ENCODE data around the gene PCK2.

PCK2 gene

GRCh38 chr14:24115422-24116127 is 21.5 kb downstream of the PCK2 start:
- peak overlapping the region; percentile 87 for H3K4me3 ChIP-seq (ENCODE audit: low read length)
- H3K27ac ChIP-seq (ENCODE audit: low read length) = peak overlapping the region; percentile 43; the same call in 1 of the 2 replicates
- H3K9me3 ChIP-seq (replicated peaks; ENCODE audit: insufficient read depth, low read length) = no peaks in the 10 kb centered on the region
- no peak for DNase-seq
- peak overlapping the region; percentile 76 for H3K4me2 ChIP-seq (ENCODE audit: low read depth, low read length)
- H3K4me1 ChIP-seq (ENCODE audit: low read length) = peaks cover 5% of the 10 kb centered on the region
- H4K20me1 ChIP-seq (ENCODE audit: insufficient read depth, low read length) = no peaks in the 10 kb centered on the region
- H3K9me2 ChIP-seq (replicated peaks; ENCODE audit: insufficient read depth, low read length) = no peaks in the 10 kb centered on the region
- TF ChIP-seq EZH2phosphoT487 (IDR thresholded peaks at IDR 0.05; ENCODE audit: low read length) = no peak
- H3K9ac ChIP-seq (ENCODE audit: low read length) = peak overlapping the region; percentile 93
- peaks cover 13% of the 10 kb centered on the region for H3K79me2 ChIP-seq (ENCODE audit: low read length)
- H3K36me3 ChIP-seq (replicated peaks; ENCODE audit: insufficient read depth, low read length) = no peaks in the 10 kb centered on the region
- peaks cover 13% of the 10 kb centered on the region for H3F3A ChIP-seq (ENCODE audit: insufficient read depth, low read length)
- 0 out of 2 replicates have a peak overlapping the region, but pooled peaks have one; percentile 27 for H2AFZ ChIP-seq (ENCODE audit: low read length)
- H3K27me3 ChIP-seq (replicated peaks; ENCODE audit: insufficient read depth, low read length) = no peaks in the 10 kb centered on the region

- DNase-seq = no peak
- no peak overlapping the region for H2AFZ ChIP-seq (ENCODE audit: low read length)
- H3K27me3 ChIP-seq (replicated peaks; ENCODE audit: insufficient read depth, low read length) = no peaks in the 10 kb centered on the region
- no peak overlapping the region for H3K27ac ChIP-seq (ENCODE audit: low read length)
- H4K20me1 ChIP-seq (ENCODE audit: insufficient read depth, low read length) = no peaks in the 10 kb centered on the region
- H3K9me2 ChIP-seq (replicated peaks; ENCODE audit: insufficient read depth, low read length) = no peaks in the 10 kb centered on the region
- H3K4me2 ChIP-seq (ENCODE audit: low read depth, low read length) = peak overlapping the region; percentile 76
- peaks cover 13% of the 10 kb centered on the region for H3K79me2 ChIP-seq (ENCODE audit: low read length)
- H3K4me1 ChIP-seq (ENCODE audit: low read length) = no peaks in the 10 kb centered on the region
- H3F3A ChIP-seq (ENCODE audit: insufficient read depth, low read length) = peaks cover 11% of the 10 kb centered on the region
- H3K36me3 ChIP-seq (replicated peaks; ENCODE audit: insufficient read depth, low read length) = no peaks in the 10 kb centered on the region
- peak overlapping the region; percentile 87; the same call in 1 of the 2 replicates for H3K4me3 ChIP-seq (ENCODE audit: low read length)
- TF ChIP-seq CTCF (IDR thresholded peaks at IDR 0.05; ENCODE audit: low read length) = no peak
- H3K9me3 ChIP-seq (replicated peaks; ENCODE audit: insufficient read depth, low read length) = no peaks in the 10 kb centered on the region
- peak overlapping the region; percentile 93; the same call in 1 of the 2 replicates for H3K9ac ChIP-seq (ENCODE audit: low read length)
Measured at GRCh38 chr14:24116128-24116814, 22.2 kb downstream of the PCK2 start.

GRCh38 chr14:24117179-24117578 is 23.1 kb downstream of the PCK2 start:
- Histone ChIP-seq H3K79me2 (ENCODE audit: low read length) (peaks cover 13% of the 10 kb centered on the region), H3K36me3 (replicated peaks; ENCODE audit: insufficient read depth, low read length) (no peaks in the 10 kb centered on the region), H3K9me3 (replicated peaks; ENCODE audit: insufficient read depth, low read length) (no peaks in the 10 kb centered on the region), H3K27me3 (replicated peaks; ENCODE audit: insufficient read depth, low read length) (no peaks in the 10 kb centered on the region), H3K9me2 (replicated peaks; ENCODE audit: insufficient read depth, low read length) (no peaks in the 10 kb centered on the region), H3K27ac (ENCODE audit: low read length) (no peak overlapping the region), H3K4me2 (ENCODE audit: low read depth, low read length) (no peak overlapping the region), H3K9ac (ENCODE audit: low read length) (no peak overlapping the region), H3F3A (ENCODE audit: insufficient read depth, low read length) (peaks cover 11% of the 10 kb centered on the region), H2AFZ (ENCODE audit: low read length) (no peak overlapping the region), H3K4me3 (ENCODE audit: low read length) (no peak overlapping the region), H4K20me1 (ENCODE audit: insufficient read depth, low read length) (no peaks in the 10 kb centered on the region), H3K4me1 (ENCODE audit: low read length) (no peaks in the 10 kb centered on the region)
- TF ChIP-seq EZH2phosphoT487 (IDR thresholded peaks at IDR 0.05; ENCODE audit: low read length) (no peak), CTCF (IDR thresholded peaks at IDR 0.05; ENCODE audit: low read length) (no peak), EZH2 (optimal IDR thresholded peaks at IDR 0.05; ENCODE audit: low read depth, low read length) (no peak)
- DNase-seq = no peak

- H3K27ac ChIP-seq (ENCODE audit: low read length) = no peak overlapping the region
- H3K4me2 ChIP-seq (ENCODE audit: low read depth, low read length) = no peak overlapping the region
- H3K36me3 ChIP-seq (replicated peaks; ENCODE audit: insufficient read depth, low read length) = no peaks in the 10 kb centered on the region
- no peak overlapping the region for H3K4me3 ChIP-seq (ENCODE audit: low read length)
- DNase-seq = no peak
- H2AFZ ChIP-seq (ENCODE audit: low read length) = no peak overlapping the region
- H4K20me1 ChIP-seq (ENCODE audit: insufficient read depth, low read length) = no peaks in the 10 kb centered on the region
- TF ChIP-seq CTCF (IDR thresholded peaks at IDR 0.05; ENCODE audit: low read length) = no peak
- no peak for TF ChIP-seq EZH2 (optimal IDR thresholded peaks at IDR 0.05; ENCODE audit: low read depth, low read length)
- TF ChIP-seq EZH2phosphoT487 (IDR thresholded peaks at IDR 0.05; ENCODE audit: low read length) = no peak
- H3K9me3 ChIP-seq (replicated peaks; ENCODE audit: insufficient read depth, low read length) = no peaks in the 10 kb centered on the region
- H3K9ac ChIP-seq (ENCODE audit: low read length) = no peak overlapping the region
- H3F3A ChIP-seq (ENCODE audit: insufficient read depth, low read length) = no peaks in the 10 kb centered on the region
- no peaks in the 10 kb centered on the region for H3K4me1 ChIP-seq (ENCODE audit: low read length)
- no peaks in the 10 kb centered on the region for H3K9me2 ChIP-seq (replicated peaks; ENCODE audit: insufficient read depth, low read length)
- H3K27me3 ChIP-seq (replicated peaks; ENCODE audit: insufficient read depth, low read length) = no peaks in the 10 kb centered on the region
- H3K79me2 ChIP-seq (ENCODE audit: low read length) = peaks cover 13% of the 10 kb centered on the region
Measured at GRCh38 chr14:24119691-24120090, 25.6 kb downstream of the PCK2 start.
